WTC11 (cell line): ENCODE data around the gene ARHGEF37.
"Not testable (repeated sequence)": the region's sequence is repeated elsewhere in the genome, so short reads cannot be mapped to it uniquely, and the experiment has no call there.

Experiments
- ATF1 ChIP-seq: sonication (generic); formaldehyde crosslinking; IDR thresholded peaks from 2 replicates; pipeline ENCODE4 v1.8.1; 2023; ENCODE audit warnings: mild to moderate bottlenecking, moderate library complexity, missing genetic modification reagents
- ATF3 ChIP-seq: sonication (generic); formaldehyde crosslinking; conservative IDR thresholded peaks from 2 replicates; pipeline ENCODE4 v1.8.1; 2022; ENCODE audit warnings: mild to moderate bottlenecking, missing genetic modification reagents
- CREB1 ChIP-seq: sonication (generic); formaldehyde crosslinking; IDR thresholded peaks from 2 replicates; pipeline ENCODE4 v1.8.0; 2023; ENCODE audit warnings: mild to moderate bottlenecking, missing genetic modification reagents
- CTCF ChIP-seq: fragments of 200-600 bp; IDR thresholded peaks from 2 replicates; pipeline ENCODE4 v1.8.0; 2022; ENCODE audit warnings: antibody characterized with exemption
- ESRRA ChIP-seq: sonication (generic); formaldehyde crosslinking; IDR thresholded peaks from 2 replicates; pipeline ENCODE4 v1.8.1; 2022; ENCODE audit warnings: mild to moderate bottlenecking, missing genetic modification reagents, borderline replicate concordance
- ETV6 ChIP-seq: sonication (generic); formaldehyde crosslinking; IDR thresholded peaks from 2 replicates; pipeline ENCODE4 v1.8.1; 2022; ENCODE audit warnings: mild to moderate bottlenecking, missing genetic modification reagents
- TCF7 ChIP-seq: sonication (generic); formaldehyde crosslinking; IDR thresholded peaks from 2 replicates; pipeline ENCODE4 v1.8.0; 2022; ENCODE audit warnings: mild to moderate bottlenecking, low read depth, missing genetic modification reagents, moderate library complexity
- USF1 ChIP-seq: sonication (generic); formaldehyde crosslinking; IDR thresholded peaks from 2 replicates; pipeline ENCODE4 v1.8.0; 2022; ENCODE audit warnings: mild to moderate bottlenecking, missing genetic modification reagents
- TF ChIP-seq, protein P1 (sequence below): sonication (generic); formaldehyde crosslinking; IDR thresholded peaks from 2 replicates; pipeline ENCODE4 v1.8.1; 2023; ENCODE audit warnings: mild to moderate bottlenecking, moderate library complexity, missing genetic modification reagents
- TF ChIP-seq, protein P2 (sequence below): sonication (generic); formaldehyde crosslinking; IDR thresholded peaks from 2 replicates; pipeline ENCODE4 v1.8.0; 2022; ENCODE audit warnings: mild to moderate bottlenecking, missing genetic modification reagents
- TF ChIP-seq, protein P3 (sequence below): sonication (generic); formaldehyde crosslinking; IDR thresholded peaks from 2 replicates; pipeline ENCODE4 v1.8.0; 2023; ENCODE audit warnings: missing genetic modification reagents

DNA sequence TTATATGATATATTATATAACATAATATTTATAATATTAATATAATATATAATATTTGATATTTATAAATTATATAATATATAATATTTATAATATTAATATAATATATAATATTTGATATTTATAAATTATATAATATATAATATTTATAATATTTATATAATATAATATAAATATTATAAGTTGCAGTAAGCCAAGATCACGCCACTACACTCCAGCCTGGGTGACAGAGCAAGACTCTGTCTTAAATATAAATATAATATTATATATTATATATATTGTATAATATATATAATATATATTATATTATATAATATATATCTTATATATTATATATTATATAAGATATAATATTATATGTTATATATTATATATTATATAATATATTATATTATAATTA lies 68.4 kb downstream of the ARHGEF37 start:
- not testable (repeated sequence) for TF ChIP-seq ATF1 (CRISPR knock-in tag); CTCF; CREB1; ESRRA (CRISPR knock-in tag); ATF3 (CRISPR knock-in tag); TCF7 (CRISPR knock-in tag); ETV6 (CRISPR knock-in tag); USF1 (CRISPR knock-in tag)
- TF ChIP-seq, protein P1, sequence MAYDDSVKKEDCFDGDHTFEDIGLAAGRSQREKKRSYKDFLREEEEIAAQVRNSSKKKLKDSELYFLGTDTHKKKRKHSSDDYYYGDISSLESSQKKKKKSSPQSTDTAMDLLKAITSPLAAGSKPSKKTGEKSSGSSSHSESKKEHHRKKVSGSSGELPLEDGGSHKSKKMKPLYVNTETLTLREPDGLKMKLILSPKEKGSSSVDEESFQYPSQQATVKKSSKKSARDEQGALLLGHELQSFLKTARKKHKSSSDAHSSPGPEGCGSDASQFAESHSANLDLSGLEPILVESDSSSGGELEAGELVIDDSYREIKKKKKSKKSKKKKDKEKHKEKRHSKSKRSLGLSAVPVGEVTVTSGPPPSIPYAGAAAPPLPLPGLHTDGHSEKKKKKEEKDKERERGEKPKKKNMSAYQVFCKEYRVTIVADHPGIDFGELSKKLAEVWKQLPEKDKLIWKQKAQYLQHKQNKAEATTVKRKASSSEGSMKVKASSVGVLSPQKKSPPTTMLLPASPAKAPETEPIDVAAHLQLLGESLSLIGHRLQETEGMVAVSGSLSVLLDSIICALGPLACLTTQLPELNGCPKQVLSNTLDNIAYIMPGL (CRISPR knock-in tag) = not testable (repeated sequence)
- TF ChIP-seq, protein P2, sequence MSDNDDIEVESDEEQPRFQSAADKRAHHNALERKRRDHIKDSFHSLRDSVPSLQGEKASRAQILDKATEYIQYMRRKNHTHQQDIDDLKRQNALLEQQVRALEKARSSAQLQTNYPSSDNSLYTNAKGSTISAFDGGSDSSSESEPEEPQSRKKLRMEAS = not testable (repeated sequence)
- TF ChIP-seq, protein P3, sequence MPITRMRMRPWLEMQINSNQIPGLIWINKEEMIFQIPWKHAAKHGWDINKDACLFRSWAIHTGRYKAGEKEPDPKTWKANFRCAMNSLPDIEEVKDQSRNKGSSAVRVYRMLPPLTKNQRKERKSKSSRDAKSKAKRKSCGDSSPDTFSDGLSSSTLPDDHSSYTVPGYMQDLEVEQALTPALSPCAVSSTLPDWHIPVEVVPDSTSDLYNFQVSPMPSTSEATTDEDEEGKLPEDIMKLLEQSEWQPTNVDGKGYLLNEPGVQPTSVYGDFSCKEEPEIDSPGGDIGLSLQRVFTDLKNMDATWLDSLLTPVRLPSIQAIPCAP (CRISPR knock-in tag) = not testable (repeated sequence)
